Measurements from ENCODE around the gene NLRP6.

The NLRP6 gene

GRCh38 chr11:255816-256215, 22.4 kb upstream of the NLRP6 start:
- no peak for DNase-seq

GRCh38 chr11:256952-257737, 21.1 kb upstream of the NLRP6 start:
- DNase-seq, result no peak

GRCh38 chr11:257766-258493, 20.3 kb upstream of the NLRP6 start:
- no peak for DNase-seq

- DNase-seq, result no peak
These were observed 18.8 kb upstream of the NLRP6 start for GRCh38 chr11:259413-259812.

GRCh38 chr11:261624-262023, 16.6 kb upstream of the NLRP6 start:
- no peak for DNase-seq

GRCh38 chr11:266676-267439, 11.3 kb upstream of the NLRP6 start:
- no peak for DNase-seq

GRCh38 chr11:267491-267994, 10.7 kb upstream of the NLRP6 start:
- no peak for DNase-seq

GRCh38 chr11:268716-269145, 9.5 kb upstream of the NLRP6 start:
- peak in 10 of 58 donors; percentile 16 to 44 (median 20) for DNase-seq

- peak in 2 of 58 donors; percentile 21 to 23 for DNase-seq
These were observed 8.9 kb upstream of the NLRP6 start for GRCh38 chr11:269146-269890.

- no peak for DNase-seq
These were observed 7.5 kb upstream of the NLRP6 start for GRCh38 chr11:270451-271318.

GRCh38 chr11:271319-271715, 6.9 kb upstream of the NLRP6 start:
- DNase-seq, result no peak

- DNase-seq, result no peak
These were observed 5.8 kb upstream of the NLRP6 start for GRCh38 chr11:272195-272930.

- no peak for DNase-seq
These were observed 5.3 kb upstream of the NLRP6 start for GRCh38 chr11:272931-273198.

GRCh38 chr11:276219-276618, 2.0 kb upstream of the NLRP6 start:
- no peak for DNase-seq

- no peak for DNase-seq
These were observed 1.1 kb downstream of the NLRP6 start for GRCh38 chr11:279040-279965.

GRCh38 chr11:279966-280705, 1.9 kb downstream of the NLRP6 start:
- no peak for DNase-seq

GRCh38 chr11:280706-281485, 2.7 kb downstream of the NLRP6 start:
- DNase-seq, result no peak
